ENCODE measurements around the gene IQCF6.

DNA sequence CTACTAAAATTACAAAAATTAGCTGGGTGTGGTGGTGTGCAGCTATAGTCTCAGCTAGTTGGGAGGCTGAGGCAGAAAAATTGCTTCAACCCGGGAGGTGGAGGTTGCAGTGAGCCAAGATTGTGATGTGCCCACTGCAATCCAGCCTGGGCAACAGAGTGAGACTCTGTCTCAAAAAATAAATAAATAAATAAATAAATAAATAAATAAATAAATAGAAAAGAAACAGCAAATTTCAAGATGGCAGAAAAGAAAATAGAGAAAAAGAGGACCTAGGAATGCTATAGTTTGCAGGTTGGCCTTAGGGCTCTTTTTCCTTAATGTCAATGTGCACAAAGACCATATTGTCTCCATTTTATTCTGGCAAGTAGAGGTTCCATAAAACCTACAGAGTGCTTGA lies 28.2 kb downstream of the IQCF6 start:
- TF ChIP-seq POLR2AphosphoS5 (IDR thresholded peaks at IDR 0.05; ENCODE audit: low read depth, low read length): no peak
- TF ChIP-seq, protein P1, sequence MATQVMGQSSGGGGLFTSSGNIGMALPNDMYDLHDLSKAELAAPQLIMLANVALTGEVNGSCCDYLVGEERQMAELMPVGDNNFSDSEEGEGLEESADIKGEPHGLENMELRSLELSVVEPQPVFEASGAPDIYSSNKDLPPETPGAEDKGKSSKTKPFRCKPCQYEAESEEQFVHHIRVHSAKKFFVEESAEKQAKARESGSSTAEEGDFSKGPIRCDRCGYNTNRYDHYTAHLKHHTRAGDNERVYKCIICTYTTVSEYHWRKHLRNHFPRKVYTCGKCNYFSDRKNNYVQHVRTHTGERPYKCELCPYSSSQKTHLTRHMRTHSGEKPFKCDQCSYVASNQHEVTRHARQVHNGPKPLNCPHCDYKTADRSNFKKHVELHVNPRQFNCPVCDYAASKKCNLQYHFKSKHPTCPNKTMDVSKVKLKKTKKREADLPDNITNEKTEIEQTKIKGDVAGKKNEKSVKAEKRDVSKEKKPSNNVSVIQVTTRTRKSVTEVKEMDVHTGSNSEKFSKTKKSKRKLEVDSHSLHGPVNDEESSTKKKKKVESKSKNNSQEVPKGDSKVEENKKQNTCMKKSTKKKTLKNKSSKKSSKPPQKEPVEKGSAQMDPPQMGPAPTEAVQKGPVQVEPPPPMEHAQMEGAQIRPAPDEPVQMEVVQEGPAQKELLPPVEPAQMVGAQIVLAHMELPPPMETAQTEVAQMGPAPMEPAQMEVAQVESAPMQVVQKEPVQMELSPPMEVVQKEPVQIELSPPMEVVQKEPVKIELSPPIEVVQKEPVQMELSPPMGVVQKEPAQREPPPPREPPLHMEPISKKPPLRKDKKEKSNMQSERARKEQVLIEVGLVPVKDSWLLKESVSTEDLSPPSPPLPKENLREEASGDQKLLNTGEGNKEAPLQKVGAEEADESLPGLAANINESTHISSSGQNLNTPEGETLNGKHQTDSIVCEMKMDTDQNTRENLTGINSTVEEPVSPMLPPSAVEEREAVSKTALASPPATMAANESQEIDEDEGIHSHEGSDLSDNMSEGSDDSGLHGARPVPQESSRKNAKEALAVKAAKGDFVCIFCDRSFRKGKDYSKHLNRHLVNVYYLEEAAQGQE (IDR thresholded peaks at IDR 0.05; ENCODE audit: insufficient read depth in 1 of 2, low read depth in 2 of 2, low read length in 2 of 2): no peak
- TF ChIP-seq TAF1 (IDR thresholded peaks at IDR 0.05; ENCODE audit: borderline replicate concordance, insufficient read depth, low read length): no peak
- no peak for TF ChIP-seq SIN3A (IDR thresholded peaks at IDR 0.05; ENCODE audit: borderline replicate concordance, insufficient read depth, low read length)
